GM12892 (cell line): ENCODE data around the gene HES1.

ENCODE experiments used
- POLR2A ChIP-seq: IDR thresholded peaks from 2 replicates; pipeline ENCODE4 v1.6.1; 2011; ENCODE audit warnings: low read depth, low read length, control low read depth
- TAF1 ChIP-seq: IDR thresholded peaks from 2 replicates; pipeline ENCODE4 v1.6.1; 2011; ENCODE audit warnings: low read depth, mild to moderate bottlenecking, control low read depth, low read length, borderline replicate concordance

DNA sequence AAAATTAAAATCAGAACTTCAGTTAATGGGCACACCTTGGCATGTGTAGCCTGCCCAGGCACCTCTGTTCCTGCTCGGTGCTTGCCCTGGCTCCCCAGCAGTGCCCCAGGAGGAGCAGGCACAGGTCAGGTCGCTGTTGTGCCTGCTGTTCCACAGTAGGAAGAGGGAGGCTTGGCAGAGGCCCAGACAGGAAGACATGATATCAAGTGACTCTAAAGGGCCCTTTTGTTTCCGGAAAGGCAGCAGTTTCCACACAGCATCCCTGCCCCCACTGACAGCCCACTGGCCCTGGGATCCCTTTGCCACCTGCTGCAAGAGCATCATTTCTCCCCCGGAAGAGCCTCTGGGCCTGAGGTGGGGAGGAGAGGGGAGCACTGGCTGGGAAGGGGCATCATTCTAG, 40.5 kb upstream of the HES1 start:
- no peak for TF ChIP-seq TAF1
- no peak for TF ChIP-seq POLR2A
